Hippocampal formation (tissue), 2 donors: ENCODE results near the gene LRGUK.
"Not testable (repeated sequence)": the region's sequence is repeated elsewhere in the genome, so short reads cannot be mapped to it uniquely, and the experiment has no call there.

Experiments used
- DNase-seq, 2 donors: peaks; one replicate each; lab custom pipeline; 2025; lab: John Stamatoyannopoulos, UW

Gene LRGUK

DNA sequence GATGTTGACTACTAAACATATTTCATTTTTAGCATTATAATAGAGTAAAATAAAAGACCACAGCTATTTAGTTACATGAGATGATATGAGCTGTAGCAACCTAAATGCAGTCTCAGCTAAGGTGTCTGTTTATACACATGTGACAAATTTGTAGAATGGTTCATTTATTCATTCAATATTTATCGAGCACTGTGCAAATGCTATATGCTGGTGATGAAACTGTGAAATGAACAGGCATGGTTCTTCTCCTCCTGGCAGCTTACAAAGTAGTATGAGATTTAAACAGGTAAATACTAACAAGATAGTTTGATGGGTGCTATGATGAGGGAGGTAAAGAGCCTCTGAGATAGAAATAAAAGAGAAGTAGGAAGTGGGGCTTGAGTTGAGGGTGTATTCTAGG is 60.8 kb downstream of the LRGUK start:
- no peak for DNase-seq

- DNase-seq: no peak
Measured at GRCh38 chr7:134188311-134188710, 61.2 kb downstream of the LRGUK start.

- DNase-seq: no peak
Measured at GRCh38 chr7:134189559-134189958, 62.4 kb downstream of the LRGUK start.

DNA sequence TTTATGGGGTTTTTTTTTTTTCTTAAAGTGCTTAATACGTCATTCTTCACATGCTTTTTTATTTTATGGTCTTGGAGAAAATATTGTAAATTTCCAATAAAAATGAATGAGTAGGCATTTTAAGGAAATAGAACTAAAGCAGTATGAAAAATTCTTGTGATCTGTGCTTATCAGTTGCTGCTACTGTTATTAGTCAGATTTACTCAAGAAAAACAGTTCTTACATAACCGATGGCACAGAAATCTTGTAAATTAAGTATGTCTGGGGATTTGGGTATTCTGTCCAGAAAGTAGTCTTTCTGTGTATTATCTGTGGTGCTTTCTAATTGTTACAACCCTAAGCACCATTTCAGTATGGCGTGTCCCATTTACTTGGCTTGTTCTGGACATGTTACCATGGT is 64.7 kb downstream of the LRGUK start:
- DNase-seq: no peak

GRCh38 chr7:134193240-134193639 is 66.1 kb downstream of the LRGUK start:
- no peak for DNase-seq

GRCh38 chr7:134195252-134195651 is 68.1 kb downstream of the LRGUK start:
- DNase-seq: no peak

DNA sequence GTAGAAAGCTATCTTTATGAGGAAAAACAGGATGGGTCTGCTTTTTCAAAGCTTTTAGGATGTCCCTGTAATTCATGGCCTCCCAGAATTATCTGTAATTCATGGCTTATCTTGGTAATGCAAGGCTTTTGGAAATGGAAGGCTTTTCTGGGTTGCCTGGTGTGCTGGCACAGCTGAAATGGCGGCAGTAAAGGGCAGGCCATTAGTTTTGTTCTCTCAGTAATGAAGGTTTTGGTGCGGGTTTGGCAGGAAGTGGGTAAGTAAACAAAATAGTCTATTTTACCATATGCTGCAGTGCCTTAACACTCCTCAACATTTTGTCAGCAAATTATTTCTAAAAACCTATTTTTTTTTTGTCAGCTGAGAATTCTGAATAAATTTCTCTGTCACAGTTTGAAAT is 69.3 kb downstream of the LRGUK start:
- no peak for DNase-seq

DNA sequence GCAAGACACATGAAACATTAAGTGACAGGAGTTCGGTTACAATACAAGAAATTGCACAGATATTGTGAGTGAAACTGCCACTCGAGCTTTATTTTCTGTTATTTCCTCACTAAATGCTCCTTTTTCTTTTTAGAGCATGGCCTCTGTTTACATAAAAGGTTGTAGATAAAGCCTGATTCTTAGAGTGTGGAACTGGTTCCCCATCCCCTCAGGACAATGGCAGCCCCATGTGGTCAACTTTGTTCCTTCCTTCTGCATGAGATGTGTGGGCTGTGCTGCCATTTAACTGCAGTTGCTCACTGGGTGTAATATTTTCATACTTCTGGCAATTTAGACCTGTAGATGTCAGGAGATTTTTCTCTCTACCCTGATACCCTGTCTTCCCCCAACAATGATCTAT is 70.2 kb downstream of the LRGUK start:
- no peak for DNase-seq

DNA sequence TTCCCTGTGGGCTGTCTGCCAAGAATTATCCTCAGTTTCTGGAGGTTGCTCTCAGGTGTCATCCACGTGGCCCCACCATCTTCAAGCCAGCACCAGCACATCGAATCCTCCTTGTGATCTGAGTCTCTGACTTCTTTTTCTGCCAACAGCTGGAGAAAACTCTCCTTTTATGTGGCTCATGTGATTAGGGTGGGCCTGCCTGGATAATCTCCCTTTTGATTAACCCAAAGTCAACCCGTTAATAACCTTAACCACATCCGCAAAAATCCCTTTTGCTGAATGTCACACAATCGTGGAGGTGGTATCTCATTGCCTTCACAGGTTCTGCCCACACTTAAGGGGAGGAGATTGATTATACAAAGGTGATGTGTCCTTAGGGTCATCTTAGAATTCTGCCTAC is 73.8 kb downstream of the LRGUK start:
- DNase-seq: no peak

- no peak for DNase-seq
Measured at GRCh38 chr7:134201569-134202261, 74.6 kb downstream of the LRGUK start.

DNA sequence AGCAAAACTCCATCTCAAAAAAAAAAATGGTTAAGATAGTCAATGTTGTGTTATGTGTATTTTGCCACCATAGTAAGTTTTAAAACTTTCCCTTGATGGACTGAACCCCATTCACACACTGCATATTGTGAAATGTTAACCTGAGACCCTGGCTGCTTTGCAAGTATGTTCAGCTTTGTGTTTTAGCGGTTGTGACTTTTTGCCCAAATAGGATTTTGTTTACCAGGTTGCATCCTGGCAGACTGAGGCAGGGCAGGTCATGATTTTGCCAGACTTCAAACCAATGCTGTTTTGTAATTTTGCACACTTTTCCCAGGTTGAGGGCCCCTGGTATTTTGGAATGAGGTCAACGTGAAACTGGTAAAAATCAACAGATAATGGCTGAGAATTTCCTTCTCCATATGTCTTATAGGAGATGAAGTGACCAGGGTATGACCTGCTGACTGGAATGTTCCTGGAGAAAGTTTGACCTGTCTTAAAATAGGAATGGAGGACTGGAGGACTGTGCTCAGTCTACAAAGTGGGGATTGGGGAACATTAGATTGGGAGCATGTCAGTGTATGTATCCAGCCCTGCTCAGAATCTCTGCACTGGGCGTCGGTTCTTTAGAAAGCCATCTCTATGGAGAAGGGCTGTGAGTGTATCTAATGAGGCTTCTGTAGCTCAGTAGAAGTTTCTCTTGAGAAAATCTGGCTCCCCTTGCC is 76.2 kb downstream of the LRGUK start:
- no peak for DNase-seq

DNA sequence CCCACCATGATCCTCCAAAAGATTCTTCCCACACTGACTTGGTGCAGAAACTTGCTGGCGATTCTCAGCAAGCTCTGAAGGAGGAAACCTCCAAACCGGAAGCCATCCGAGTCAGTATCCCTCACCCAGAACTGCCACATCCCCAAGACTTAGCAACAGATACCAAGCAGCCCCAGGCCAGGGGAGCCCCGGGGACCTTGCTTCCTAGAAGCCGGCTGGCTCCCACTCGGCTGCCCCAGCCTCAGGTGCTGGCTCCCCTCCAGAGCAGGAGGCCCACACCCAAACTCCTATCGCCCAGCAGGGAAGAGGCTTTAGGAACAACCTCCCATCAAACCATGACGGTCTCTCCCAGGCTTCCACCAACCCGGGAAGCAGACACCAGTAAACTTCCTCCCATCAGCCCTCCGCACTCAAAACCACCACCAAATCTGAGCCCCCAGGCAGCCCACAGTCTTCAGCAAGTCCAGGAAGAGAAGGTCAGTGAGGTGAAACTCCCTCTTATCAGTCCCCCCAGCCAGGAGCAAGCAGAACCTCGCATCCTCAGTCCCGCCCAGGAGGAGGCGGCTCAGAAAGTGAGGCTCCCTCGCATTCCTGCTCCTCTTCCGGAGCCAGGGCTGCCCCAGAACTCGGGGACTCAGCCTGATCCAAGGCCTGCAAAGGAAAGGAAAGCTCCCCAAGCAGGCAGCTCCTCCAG is 82.3 kb downstream of the LRGUK start:
- DNase-seq: no peak

DNA sequence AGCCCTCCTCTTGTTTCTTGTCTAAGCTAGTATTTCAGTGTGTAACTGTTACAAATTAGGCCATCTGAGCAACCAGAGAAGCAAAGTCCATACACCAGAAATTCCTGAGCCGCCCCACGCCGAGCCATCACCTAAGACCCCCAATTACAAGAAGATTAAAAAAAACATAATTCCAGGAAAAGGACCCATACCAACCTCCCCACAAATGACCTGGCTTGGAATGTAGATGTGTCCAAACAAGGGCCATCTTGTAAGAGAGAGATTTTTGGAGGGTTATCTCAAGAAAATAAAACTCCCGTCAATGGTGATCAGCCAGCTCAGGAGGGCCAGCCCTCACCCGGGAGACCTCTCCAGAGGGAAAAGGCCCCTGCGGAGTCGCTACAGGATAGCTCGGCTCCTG is 83.1 kb downstream of the LRGUK start:
- DNase-seq: no peak

- no peak for DNase-seq
Measured at GRCh38 chr7:134210976-134211663, 84.0 kb downstream of the LRGUK start.

GRCh38 chr7:134211817-134212216 is 84.7 kb downstream of the LRGUK start:
- DNase-seq: no peak

GRCh38 chr7:134212576-134213546 is 85.7 kb downstream of the LRGUK start:
- DNase-seq: no peak

GRCh38 chr7:134220236-134220635 is 93.1 kb downstream of the LRGUK start:
- DNase-seq: no peak

DNA sequence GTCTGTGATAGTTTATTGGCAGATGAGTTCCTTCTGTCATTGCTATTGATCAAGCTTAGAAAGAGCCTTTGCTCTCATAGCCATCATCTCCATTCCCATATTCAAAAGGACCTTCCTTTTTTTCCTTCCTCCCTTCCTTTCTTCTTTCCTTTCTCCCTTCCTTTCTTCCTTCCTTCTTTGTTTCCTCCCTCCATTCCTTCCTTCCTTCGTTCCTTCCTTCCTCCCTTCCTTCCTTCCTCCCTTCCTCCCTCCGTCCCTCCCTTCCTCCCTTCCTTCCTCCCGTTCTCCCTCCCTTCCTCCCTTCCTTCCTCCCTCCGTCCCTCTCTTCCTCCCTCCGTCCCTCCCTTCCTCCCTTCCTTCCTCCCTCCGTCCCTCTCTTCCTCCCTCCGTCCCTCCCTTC is 104.2 kb downstream of the LRGUK start:
- DNase-seq: not testable (repeated sequence)

- no peak for DNase-seq
Measured at GRCh38 chr7:134234216-134234615, 107.1 kb downstream of the LRGUK start.

DNA sequence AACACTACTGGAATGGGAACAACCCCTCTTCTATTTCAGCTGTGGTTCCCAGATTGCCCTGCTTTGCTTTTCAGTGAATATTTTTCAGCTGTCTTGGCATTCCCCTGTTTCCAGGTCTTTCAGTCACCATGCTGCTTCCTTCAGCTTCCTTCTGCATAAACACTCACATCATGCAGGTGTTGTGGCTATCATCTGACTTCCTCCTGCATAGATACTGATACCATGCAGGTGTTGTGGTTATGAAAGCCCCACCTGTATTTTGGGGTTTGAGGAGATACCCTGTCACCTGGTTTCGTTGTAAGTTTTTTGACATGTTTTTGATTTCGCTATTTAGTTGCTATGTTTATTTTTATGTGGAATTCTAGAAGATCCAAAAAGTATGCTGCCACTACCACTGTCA is 118.1 kb downstream of the LRGUK start:
- DNase-seq: no peak

GRCh38 chr7:134246347-134246746 is 119.2 kb downstream of the LRGUK start:
- no peak for DNase-seq
